Spleen (tissue), 7 donors: Measurements from ENCODE around the gene CCDC6.
"Not testable (repeated sequence)": the region's sequence is repeated elsewhere in the genome, so short reads cannot be mapped to it uniquely, and the experiment has no call there.

Experiments used
- POLR2A ChIP-seq, 3 donors: fragments of 450-650 bp; IDR thresholded peaks; one replicate each; pipeline ENCODE4 v1.5.1; 2017; ENCODE audit warnings: antibody characterized with exemption in 3 of 3, mild to moderate bottlenecking in 1 of 3
- POLR2AphosphoS5 ChIP-seq, 3 donors: sonication (generic); formaldehyde crosslinking; IDR thresholded peaks; one replicate each; pipeline ENCODE4 v1.5.1; 2017; ENCODE audit warnings: antibody characterized with exemption in 3 of 3
- TF ChIP-seq, protein P1 (sequence below), 11 experiments: fragments of 200-600 bp in 7 of 11; fragments of 450-650 bp in 4 of 11; sonication (generic) in 4 of 11; IDR thresholded peaks in 8 of 11; conservative IDR thresholded peaks in 3 of 11; 1 replicate in 7 of 11; 2 replicates in 4 of 11; pipeline versions ENCODE4 v1.4.0 to v1.8.0; 2016 to 2021; ENCODE audit warnings: antibody characterized with exemption in 11 of 11, inconsistent platforms in 4 of 11, mild to moderate bottlenecking in 1 of 11
- donor health status: DM: no; HTN: no; CAD: no; lungs with moderate emphysema.
- donor health status: DM: no; HTN: no; CAD: no.
- donor health status: DM: no; HTN: no; CAD: no.

GRCh38 chr10:59744762-59745161 is 161.6 kb downstream of the CCDC6 start:
- TF ChIP-seq, protein P1, sequence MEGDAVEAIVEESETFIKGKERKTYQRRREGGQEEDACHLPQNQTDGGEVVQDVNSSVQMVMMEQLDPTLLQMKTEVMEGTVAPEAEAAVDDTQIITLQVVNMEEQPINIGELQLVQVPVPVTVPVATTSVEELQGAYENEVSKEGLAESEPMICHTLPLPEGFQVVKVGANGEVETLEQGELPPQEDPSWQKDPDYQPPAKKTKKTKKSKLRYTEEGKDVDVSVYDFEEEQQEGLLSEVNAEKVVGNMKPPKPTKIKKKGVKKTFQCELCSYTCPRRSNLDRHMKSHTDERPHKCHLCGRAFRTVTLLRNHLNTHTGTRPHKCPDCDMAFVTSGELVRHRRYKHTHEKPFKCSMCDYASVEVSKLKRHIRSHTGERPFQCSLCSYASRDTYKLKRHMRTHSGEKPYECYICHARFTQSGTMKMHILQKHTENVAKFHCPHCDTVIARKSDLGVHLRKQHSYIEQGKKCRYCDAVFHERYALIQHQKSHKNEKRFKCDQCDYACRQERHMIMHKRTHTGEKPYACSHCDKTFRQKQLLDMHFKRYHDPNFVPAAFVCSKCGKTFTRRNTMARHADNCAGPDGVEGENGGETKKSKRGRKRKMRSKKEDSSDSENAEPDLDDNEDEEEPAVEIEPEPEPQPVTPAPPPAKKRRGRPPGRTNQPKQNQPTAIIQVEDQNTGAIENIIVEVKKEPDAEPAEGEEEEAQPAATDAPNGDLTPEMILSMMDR (IDR thresholded peaks at IDR 0.05 in 8 of 11, conservative IDR thresholded peaks at IDR 0.05 in 3 of 11), result not testable (repeated sequence)
- not testable (repeated sequence) for TF ChIP-seq POLR2AphosphoS5, POLR2A (IDR thresholded peaks at IDR 0.05)
